Measurements from ENCODE around the gene MYH11. TPM values are rescaled to one million over a fixed set of nuclear protein-coding genes. Genes with fewer than 3 reads are reported as not detected.

MYH11 gene
- total and polyA plus RNA-seq, 8 donors = 47.3 to 208 (median 124) TPM

- H3K4me1 ChIP-seq = peaks cover 0 to 19% of the 10 kb centered on the region in 2 donors
- H3K36me3 ChIP-seq = no peaks in the 10 kb centered on the region
- no peak for TF ChIP-seq CTCF (IDR thresholded peaks at IDR 0.05)
- no peak overlapping the region for H3K4me3 ChIP-seq
- no peak for DNase-seq
- ATAC-seq = no peak
- no peak overlapping the region for H3K27ac ChIP-seq
- no peaks in the 10 kb centered on the region for H3K27me3 ChIP-seq
- H3K9me3 ChIP-seq = no peaks in the 10 kb centered on the region
- intact Hi-C loops (cut with DNase I) = no loop called here
Observed at GRCh38 chr16:15832241-15832640, 24.6 kb downstream of the MYH11 start.

- no peak for ATAC-seq
- no peak for DNase-seq
- intact Hi-C loops (cut with DNase I) = no loop called here
Observed at GRCh38 chr16:15830832-15831451, 25.9 kb downstream of the MYH11 start.

GRCh38 chr16:15829460-15829859 is 27.4 kb downstream of the MYH11 start:
- peaks cover 0 to 8% of the 10 kb centered on the region in 2 donors for H3K4me1 ChIP-seq
- no peak for TF ChIP-seq CTCF (IDR thresholded peaks at IDR 0.05)
- DNase-seq (peak in 3 of 4 donors; percentile 45 to 89 (median 77)), ATAC-seq (peak; percentile 72)
- no peaks in the 10 kb centered on the region for H3K9me3 ChIP-seq
- intact Hi-C loops (cut with DNase I) = no loop called here
- H3K4me3 ChIP-seq = no peak overlapping the region
- no peaks in the 10 kb centered on the region for H3K27me3 ChIP-seq
- no peak overlapping the region for H3K27ac ChIP-seq
- no peaks in the 10 kb centered on the region for H3K36me3 ChIP-seq

More at GRCh38 chr16:15830832-15831451, 25.9 kb downstream of the MYH11 start:
- no peak for TF ChIP-seq CTCF (IDR thresholded peaks at IDR 0.05)
- Histone ChIP-seq H3K9me3 (no peaks in the 10 kb centered on the region), H3K27ac (no peak overlapping the region), H3K36me3 (no peaks in the 10 kb centered on the region), H3K27me3 (no peaks in the 10 kb centered on the region), H3K4me1 (peaks cover 0 to 19% of the 10 kb centered on the region in 2 donors), H3K4me3 (no peak overlapping the region)

GRCh38 chr16:15827709-15828343 is 29.0 kb downstream of the MYH11 start:
- no peaks in the 10 kb centered on the region for H3K27me3 ChIP-seq
- H3K36me3 ChIP-seq = no peaks in the 10 kb centered on the region
- no peak overlapping the region for H3K4me3 ChIP-seq
- H3K27ac ChIP-seq = no peak overlapping the region
- intact Hi-C loops (cut with DNase I) = no loop called here
- ATAC-seq = no peak
- H3K9me3 ChIP-seq = no peaks in the 10 kb centered on the region
- no peak for DNase-seq
- H3K4me1 ChIP-seq = no peaks in the 10 kb centered on the region
- TF ChIP-seq CTCF (IDR thresholded peaks at IDR 0.05) = no peak

GRCh38 chr16:15827299-15827698 is 29.5 kb downstream of the MYH11 start:
- H3K27ac ChIP-seq = no peak overlapping the region
- no peaks in the 10 kb centered on the region for H3K27me3 ChIP-seq
- TF ChIP-seq CTCF (IDR thresholded peaks at IDR 0.05) = no peak
- H3K36me3 ChIP-seq = no peaks in the 10 kb centered on the region
- H3K9me3 ChIP-seq = no peaks in the 10 kb centered on the region
- no peak for ATAC-seq
- H3K4me3 ChIP-seq = no peak overlapping the region
- intact Hi-C loops (cut with DNase I) = no loop called here
- no peak for DNase-seq
- H3K4me1 ChIP-seq = no peaks in the 10 kb centered on the region
